B cell (primary cell): ENCODE measurements around the gene TRABD2B.

Source experiments
- CTCF ChIP-seq: fragments of 200-600 bp; IDR thresholded peaks from one replicate; pipeline ENCODE4 v1.8.0; 2022; ENCODE audit warnings: antibody characterized with exemption, mild to moderate bottlenecking
- EZH2 ChIP-seq: IDR thresholded peaks from 2 replicates; pipeline ENCODE4 v1.6.1; 2012; ENCODE audit warnings: borderline replicate concordance, low read depth, mild to moderate bottlenecking, moderate library complexity, low read length; ENCODE audit not compliant: insufficient read depth, poor library complexity, severe bottlenecking

- TF ChIP-seq CTCF = no peak
- TF ChIP-seq EZH2 = no peak
Measured at GRCh38 chr1:47758341-47759250, 238.6 kb downstream of the TRABD2B start.
